GM12878 (cell line): Measurements from ENCODE around the gene ARHGAP44. TPM values are rescaled to one million over a fixed set of nuclear protein-coding genes. Genes with fewer than 3 reads are reported as not detected.

Experiments used
- ATAC-seq: fragments of 200-7000 bp; cut with Tn5 transposase; 3 replicates; pipeline ENCODE4 v1.9.1; 2020; ENCODE audit warnings: mild to moderate bottlenecking, moderate library complexity
- BruUV-seq: library from RNA; stranded (reverse); fragments of 400-500 nt; replicated peaks from 2 replicates; lab custom pipeline; 2021; lab: Mats Ljungman, UMichigan
- CTCF ChIA-PET: fragments of 300-600 bp; sonication (Branson Sonifier 250); formaldehyde crosslinking; extraction: SDS; loops from one replicate; lab custom pipeline; 2021; ENCODE audit warnings: inconsistent platforms; lab: Yijun Ruan, JAX
- POLR2A ChIA-PET: fragments of 350-600 bp; formaldehyde crosslinking; extraction: SDS; loops from one replicate; lab custom pipeline; 2021; ENCODE audit warnings: inconsistent platforms; lab: Charles Lee
- RAD21 ChIA-PET: fragments of 300-600 bp; sonication (Branson Sonifier 250); formaldehyde crosslinking; loops from one replicate; lab custom pipeline; 2023; ENCODE audit warnings: antibody characterized with exemption; ENCODE audit not compliant: unreplicated experiment; lab: Charles Lee
- SMC1A ChIA-PET: fragments of 300-600 bp; sonication (Branson Sonifier 250); formaldehyde crosslinking; loops from one replicate; lab custom pipeline; 2023; ENCODE audit not compliant: unreplicated experiment, uncharacterized antibody; lab: Charles Lee
- DNase-seq: peaks from one replicate; pipeline ENCODE4 v3.0.0-alpha.2; 2011; ENCODE audit warnings: low read depth, low spot score
- FAIRE-seq: peaks from 3 replicates; lab custom pipeline; 2011; peaks lifted over from hg19 to GRCh38; lab: Jason Lieb, UNC
- H2AFZ ChIP-seq: 2 replicates; pipeline ENCODE4 v1.6.0; 2011; ENCODE audit warnings: low read depth, low read length, control low read depth; ENCODE audit not compliant: control insufficient read depth
- H3K27ac ChIP-seq: 2 replicates; pipeline ENCODE4 v1.5.1; 2011; ENCODE audit warnings: control low read depth; ENCODE audit not compliant: control insufficient read depth, insufficient read depth
- H3K27me3 ChIP-seq, 2 experiments: replicated peaks in 1 of 2; 2 replicates each; pipeline versions ENCODE4 v1.6.0 to v1.6.1; 2011; ENCODE audit warnings: low read length in 1 of 2; ENCODE audit not compliant: control insufficient read depth in 2 of 2, insufficient read depth in 2 of 2
- H3K36me3 ChIP-seq, 2 experiments: 2 replicates each; pipeline ENCODE4 v1.5.1; 2011; ENCODE audit warnings: low read length in 1 of 2; ENCODE audit not compliant: control insufficient read depth in 2 of 2, insufficient read depth in 2 of 2
- H3K4me1 ChIP-seq: 2 replicates; pipeline ENCODE4 v1.6.1; 2011; ENCODE audit warnings: mild to moderate bottlenecking, low read length, moderate library complexity, mixed read lengths; ENCODE audit not compliant: control insufficient read depth, insufficient read depth
- H3K4me2 ChIP-seq: 2 replicates; pipeline ENCODE4 v1.6.0; 2011; ENCODE audit warnings: control low read depth; ENCODE audit not compliant: control insufficient read depth, insufficient read depth
- H3K4me3 ChIP-seq: fragments of 200-600 bp; sonication (generic); 2 replicates; pipeline ENCODE4 v1.5.1; 2016
- H3K79me2 ChIP-seq: 2 replicates; pipeline ENCODE4 v1.6.0; 2011; ENCODE audit warnings: low read length; ENCODE audit not compliant: control insufficient read depth, insufficient read depth
- H3K9ac ChIP-seq: 2 replicates; pipeline ENCODE4 v1.8.0; 2011; ENCODE audit warnings: low read length, control low read depth, mixed read lengths; ENCODE audit not compliant: control insufficient read depth, insufficient read depth
- H3K9me3 ChIP-seq: replicated peaks from 3 replicates; pipeline ENCODE4 v1.5.1; 2011; ENCODE audit warnings: mild to moderate bottlenecking, low read length; ENCODE audit not compliant: control insufficient read depth, insufficient read depth
- H4K20me1 ChIP-seq: 2 replicates; pipeline ENCODE4 v1.6.0; 2011; ENCODE audit not compliant: control insufficient read depth, insufficient read depth
- CBX3 ChIP-seq: fragments of 200-600 bp; sonication (generic); IDR thresholded peaks from 2 replicates; pipeline ENCODE4 v1.6.1; 2016; ENCODE audit warnings: low read depth, borderline replicate concordance
- CBX5 ChIP-seq: sonication (generic); IDR thresholded peaks from 2 replicates; pipeline ENCODE4 v1.6.1; 2016; ENCODE audit warnings: low read depth, moderate library complexity, mild to moderate bottlenecking, inconsistent platforms
- EGR1 ChIP-seq, 2 experiments: IDR thresholded peaks; 1 replicate in 1 of 2; 2 replicates in 1 of 2; pipeline ENCODE4 v1.6.1; 2011 to 2012; ENCODE audit warnings: low read depth in 2 of 2, low read length in 2 of 2, borderline replicate concordance in 1 of 2, mild to moderate bottlenecking in 1 of 2, moderate library complexity in 1 of 2
- IKZF1 ChIP-seq: fragments of 450-650 bp; conservative IDR thresholded peaks from 2 replicates; pipeline ENCODE4 v1.6.1; 2017; ENCODE audit warnings: antibody characterized with exemption, mild to moderate bottlenecking
- JUND ChIP-seq: IDR thresholded peaks from 2 replicates; pipeline ENCODE4 v1.6.1; 2012; ENCODE audit warnings: low read depth, mild to moderate bottlenecking, low read length, improper control_type of control experiment, moderate library complexity
- MTA3 ChIP-seq: IDR thresholded peaks from 2 replicates; pipeline ENCODE4 v1.6.1; 2012; ENCODE audit warnings: low read length, inconsistent platforms, borderline replicate concordance
- MXI1 ChIP-seq: fragments of 150-350 bp; IDR thresholded peaks from 2 replicates; pipeline ENCODE4 v1.6.1; 2011; ENCODE audit warnings: low read depth, mild to moderate bottlenecking, inconsistent platforms, low read length, improper control_type of control experiment
- MYC ChIP-seq: IDR thresholded peaks from 2 replicates; pipeline ENCODE4 v1.6.1; 2011; ENCODE audit warnings: mild to moderate bottlenecking, low read length, moderate library complexity, inconsistent platforms; ENCODE audit not compliant: insufficient read depth, insufficient replicate concordance, insufficient read length, severe bottlenecking
- NFIC ChIP-seq: IDR thresholded peaks from 2 replicates; pipeline ENCODE4 v1.6.1; 2012; ENCODE audit warnings: low read depth, mild to moderate bottlenecking, inconsistent platforms, low read length, moderate library complexity
- RAD21 ChIP-seq: IDR thresholded peaks from 2 replicates; pipeline ENCODE4 v1.6.1; 2011; ENCODE audit warnings: mild to moderate bottlenecking, low read depth, low read length, moderate library complexity; ENCODE audit not compliant: insufficient read depth
- RAD51 ChIP-seq: fragments of 450-650 bp; IDR thresholded peaks from 2 replicates; pipeline ENCODE4 v1.6.1; 2016; ENCODE audit warnings: moderate library complexity, mild to moderate bottlenecking, inconsistent platforms
- SREBF2 ChIP-seq: IDR thresholded peaks from 2 replicates; pipeline ENCODE4 v1.6.1; 2012; ENCODE audit warnings: mild to moderate bottlenecking, low read length
- USF1 ChIP-seq: IDR thresholded peaks from 2 replicates; pipeline ENCODE4 v1.6.1; 2011; ENCODE audit warnings: borderline replicate concordance, low read depth, mild to moderate bottlenecking, moderate library complexity, mixed read lengths, low read length; ENCODE audit not compliant: insufficient read depth; ENCODE audit errors: extremely low read length
- ZNF24 ChIP-seq: fragments of 450-650 bp; IDR thresholded peaks from 2 replicates; pipeline ENCODE4 v1.6.1; 2017; ENCODE audit warnings: antibody characterized with exemption, mild to moderate bottlenecking
- ZNF592 ChIP-seq: fragments of 450-650 bp; IDR thresholded peaks from 2 replicates; pipeline ENCODE4 v1.6.1; 2017; ENCODE audit warnings: mild to moderate bottlenecking, moderate library complexity
- ZZZ3 ChIP-seq: IDR thresholded peaks from 2 replicates; pipeline ENCODE4 v1.6.1; 2011; ENCODE audit warnings: low read depth; ENCODE audit not compliant: control insufficient read depth, insufficient read length
- WGBS: methylation state at CpG from one replicate; pipeline ENCODE4 v1.1.6; 2016; ENCODE audit warnings: low lambda C conversion rate; ENCODE audit not compliant: insufficient replicate concordance, insufficient coverage; ENCODE audit errors: missing lambda C conversion rate; 5-methylcytosine and 5-hydroxymethylcytosine counted together
- in situ Hi-C: fragments of 300-500 bp; cut with MboI; formaldehyde crosslinking; loops from 9 replicates; pipeline ENCODE4 v1.14.3; 2018; ENCODE audit warnings: mixed read lengths
- intact Hi-C: fragments of 100-400 bp; cut with micrococcal nuclease; formaldehyde crosslinking; loops from one replicate; pipeline ENCODE4 v1.14.2; 2022; ENCODE audit not compliant: unreplicated experiment
- polyA plus RNA-seq, 11 experiments: library from polyadenylated mRNA; depleted of rRNA in 4 of 11; unstranded in 6 of 11; stranded (reverse) in 5 of 11; fragments of >200 nt; fragmentation: Nextera tagmentation in 4 of 11; fragmentation: Illumina TruSeq in 1 of 11; extraction: Ambion mirVana in 4 of 11; extraction: Trizol in 1 of 11; gene quantifications; 1 replicate in 1 of 11; 2 replicates in 10 of 11; pipeline versions ENCODE4 v1.2.1 to v1.2.3, GENCODE V29; 2011 to 2016; ENCODE audit warnings: inconsistent platforms in 2 of 11, missing spikeins in 2 of 11, low read depth in 1 of 11
- total RNA-seq, 4 experiments: library from RNA; depleted of rRNA in 3 of 4; stranded (reverse); fragments of >200 nt in 3 of 4; fragmentation: Illumina TruSeq in 1 of 4; extraction: Trizol in 1 of 4; gene quantifications; 2 replicates each; pipeline versions ENCODE4 v1.2.1 to v1.2.3, GENCODE V29; 2013 to 2021

ARHGAP44 gene
- total and polyA plus RNA-seq, 10 of the 15 experiments (the other 5 are each of a cell fraction or from before 2014, with no cell fraction given): 0.11 to 1.2 (median 0.48) TPM

GRCh38 chr17:13030056-13030455 is 240.8 kb downstream of the ARHGAP44 start:
- Histone ChIP-seq H3K36me3 (no peaks in the 10 kb centered on the region), H3K4me2 (no peak overlapping the region), H3K9ac (no peak overlapping the region), H3K27me3 (no peaks in the 10 kb centered on the region), H3K27ac (no peak overlapping the region), H4K20me1 (no peaks in the 10 kb centered on the region), H3K4me1 (no peaks in the 10 kb centered on the region), H3K79me2 (no peaks in the 10 kb centered on the region), H3K9me3 (no peaks in the 10 kb centered on the region), H3K4me3 (no peak overlapping the region), H2AFZ (no peak overlapping the region)
- ATAC-seq (no peak), DNase-seq (no peak), FAIRE-seq (no peak)
- RAD21 ChIA-PET: interaction anchor here (1.3 to 2.8 kb wide), 3 partner anchors 11 to 84 kb away, joined by 3 to 21 read pairs (median 7); partner anchors contain the start of gene ELAC2
- CTCF ChIA-PET: interaction anchor here (0.6 to 5.6 kb wide), 48 partner anchors 10 to 1896 kb away, joined by 3 to 137 read pairs (median 4); partner anchors contain the start of genes ELAC2 and ZNF18
- SMC1A ChIA-PET: interaction anchor here (0.6 to 3.3 kb wide), 17 partner anchors 10 to 1896 kb away, joined by 3 to 31 read pairs (median 5); partner anchors contain the start of gene ELAC2
- BruUV-seq: no TSS peak
- TF ChIP-seq SREBF2: no peak
- TF ChIP-seq IKZF1: no peak
- no peak for TF ChIP-seq MXI1
- TF ChIP-seq JUND: no peak
- TF ChIP-seq RAD51: no peak
- TF ChIP-seq ZNF592: no peak
- no peak for TF ChIP-seq CBX3
- no peak for TF ChIP-seq CBX5
- no peak for TF ChIP-seq RAD21
- TF ChIP-seq USF1: no peak
- TF ChIP-seq EGR1 (IDR thresholded peaks at IDR 0.05; ENCODE audit: borderline replicate concordance in 1 of 2, low read depth in 2 of 2, low read length in 2 of 2): no peak
- TF ChIP-seq MTA3: no peak
- no peak for TF ChIP-seq NFIC
- TF ChIP-seq ZNF24: no peak
- no peak for TF ChIP-seq ZZZ3
- TF ChIP-seq MYC: no peak
- POLR2A ChIA-PET: interaction anchor here (1.1 kb wide), 1 partner anchor 12 kb away, joined by 3 read pairs; the partner anchor contains the start of gene ELAC2
- intact Hi-C loops: loop anchor here (2.0 kb wide), 1 partner anchor 849 kb away; no protein-coding TSS in a partner anchor
- WGBS: 57% methylated on average over 1 of the region's 1 CpG
- in situ Hi-C loops: no loop called here
